Testis (tissue), 2 donors: ENCODE results near the gene DGKH.

Experiments used
- CTCF ChIP-seq, 3 experiments: fragments of 450-650 bp in 2 of 3; fragments of 200-600 bp in 1 of 3; sonication (generic) in 1 of 3; IDR thresholded peaks; one replicate each; pipeline ENCODE4 v1.5.1; 2016 to 2019; ENCODE audit warnings: antibody characterized with exemption in 3 of 3, mild to moderate bottlenecking in 2 of 3, moderate library complexity in 1 of 3
- POLR2A ChIP-seq: fragments of 450-650 bp; IDR thresholded peaks from one replicate; pipeline ENCODE4 v1.6.1; 2017; ENCODE audit warnings: antibody characterized with exemption, mild to moderate bottlenecking, moderate library complexity

DNA sequence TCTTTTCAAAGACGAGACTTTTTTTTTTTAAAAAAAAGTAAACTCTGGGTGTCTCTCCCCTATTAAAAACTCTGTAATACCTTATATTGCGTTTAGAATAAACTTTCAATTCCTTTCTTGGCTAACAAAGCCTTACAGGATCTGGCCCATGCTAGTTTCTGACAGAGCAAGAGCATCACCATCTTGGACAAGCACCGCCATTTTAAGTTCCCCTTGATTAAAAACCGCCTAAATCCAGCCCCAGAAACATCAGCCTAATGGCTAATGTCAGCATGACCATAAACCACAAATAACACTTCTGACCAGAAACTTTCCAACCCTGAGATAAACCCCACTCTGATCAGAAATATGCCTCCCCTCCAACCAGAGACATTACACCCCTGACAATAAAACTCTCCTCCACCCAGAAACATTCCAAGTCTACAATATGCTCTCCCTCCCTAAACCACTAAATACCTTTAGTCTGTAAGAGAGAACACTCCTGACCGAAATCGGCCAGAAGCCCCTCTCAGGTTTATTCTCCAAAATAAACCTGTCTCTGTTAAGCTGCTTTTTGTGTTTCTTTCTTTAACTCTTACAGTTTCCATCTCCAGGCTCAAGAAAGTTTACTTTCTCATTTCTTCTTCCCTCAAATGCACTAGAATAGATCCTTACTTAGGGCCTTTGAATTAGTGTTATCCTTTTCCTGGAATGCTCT is 221.9 kb downstream of the DGKH start:
- TF ChIP-seq CTCF (IDR thresholded peaks at IDR 0.05), result no peak
- TF ChIP-seq POLR2A, result no peak
